Measurements from ENCODE around the gene NCAM1. TPM values are rescaled to one million over a fixed set of nuclear protein-coding genes. Genes with fewer than 3 reads are reported as not detected.

NCAM1 gene
- total RNA-seq, 2 experiments from 2014 or later: not detected

GRCh38 chr11:113006896-113007445 is 45.8 kb downstream of the NCAM1 start:
- intact Hi-C loops (cut with micrococcal nuclease): no loop called here
- H3K4me1 Mint-ChIP-seq (ENCODE audit: low read depth): no peaks in the 10 kb centered on the region
- no peaks in the 10 kb centered on the region for H3K36me3 Mint-ChIP-seq (ENCODE audit: low read depth)
- DNase-seq: no peak
- CTCF ChIA-PET: interaction anchor here (1.9 kb wide), 1 partner anchor 419 kb away, joined by 5 read pairs; no protein-coding TSS in a partner anchor
- peaks cover 3% of the 10 kb centered on the region for H3K27me3 Mint-ChIP-seq (ENCODE audit: low read depth)
- H3K9me3 Mint-ChIP-seq: no peaks in the 10 kb centered on the region
- no peak overlapping the region for H3K27ac Mint-ChIP-seq
- no peak overlapping the region for H3K4me3 Mint-ChIP-seq

DNA sequence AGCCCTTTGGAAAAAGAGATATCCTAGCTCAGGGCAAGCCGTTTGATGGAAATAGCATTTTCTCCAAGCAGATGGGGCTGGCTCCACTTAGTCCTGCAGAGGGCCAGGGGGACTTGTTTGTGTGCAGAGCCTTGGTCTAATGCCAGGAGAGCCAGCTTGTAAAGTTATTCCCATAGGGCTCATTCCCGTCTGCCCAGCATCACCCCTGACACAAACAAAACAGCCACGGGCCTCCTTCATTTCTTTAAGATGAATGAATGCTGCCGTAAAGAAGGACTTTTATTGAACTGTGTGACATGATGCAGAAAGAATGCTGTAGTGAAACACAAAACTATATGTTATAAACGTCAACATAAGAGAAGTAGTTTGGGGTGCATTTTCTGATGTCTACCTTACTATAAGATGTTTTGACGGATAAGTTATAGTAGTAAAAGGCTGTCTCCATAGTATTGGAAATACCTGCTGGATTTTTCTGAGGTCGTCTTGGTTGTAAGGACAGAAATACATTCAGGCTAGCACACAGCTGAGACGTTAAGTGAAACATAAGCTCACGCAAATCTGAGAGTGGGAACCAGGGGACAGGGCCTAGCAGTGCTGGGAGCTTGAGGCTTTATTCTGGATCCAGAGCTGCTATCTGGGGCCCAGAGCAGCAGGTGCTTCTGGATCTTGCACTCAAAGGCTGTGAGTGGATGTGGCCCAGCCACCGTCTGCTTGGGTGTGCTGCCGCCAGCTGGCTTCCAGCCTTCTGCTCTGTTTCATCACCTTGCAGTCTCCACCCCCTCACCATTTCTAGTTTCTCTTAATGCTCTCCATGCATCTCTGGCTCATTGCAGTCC is 53.3 kb downstream of the NCAM1 start:
- DNase-seq: no peak
- Mint-ChIP-seq H3K27ac (no peak overlapping the region), H3K27me3 (ENCODE audit: low read depth) (peaks cover 2% of the 10 kb centered on the region), H3K4me3 (no peak overlapping the region), H3K9me3 (no peaks in the 10 kb centered on the region), H3K36me3 (ENCODE audit: low read depth) (no peaks in the 10 kb centered on the region), H3K4me1 (ENCODE audit: low read depth) (no peaks in the 10 kb centered on the region)
- CTCF ChIA-PET: no interaction called here
- intact Hi-C loops (cut with micrococcal nuclease): no loop called here

DNA sequence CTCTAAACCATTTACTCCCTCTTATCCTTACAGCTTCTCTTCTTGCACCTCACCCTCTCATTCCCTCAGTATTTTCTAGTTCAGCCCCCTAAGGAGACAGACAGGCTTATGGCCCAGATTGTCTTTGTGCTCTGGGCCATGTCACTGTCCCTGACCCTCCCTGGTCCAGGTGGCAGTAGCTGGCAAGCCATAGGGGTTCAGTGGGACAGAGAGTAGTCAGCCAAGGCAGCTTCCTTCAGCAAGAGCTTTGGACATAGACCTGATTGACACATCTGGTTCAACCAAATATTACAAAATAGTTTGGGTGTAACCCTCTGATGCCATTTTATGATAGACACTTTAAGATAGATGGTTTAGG is 53.9 kb downstream of the NCAM1 start:
- H3K9me3 Mint-ChIP-seq: no peaks in the 10 kb centered on the region
- H3K27ac Mint-ChIP-seq: no peak overlapping the region
- H3K4me3 Mint-ChIP-seq: no peak overlapping the region
- DNase-seq: no peak
- H3K4me1 Mint-ChIP-seq (ENCODE audit: low read depth): no peaks in the 10 kb centered on the region
- peaks cover 2% of the 10 kb centered on the region for H3K27me3 Mint-ChIP-seq (ENCODE audit: low read depth)
- H3K36me3 Mint-ChIP-seq (ENCODE audit: low read depth): no peaks in the 10 kb centered on the region
- CTCF ChIA-PET: no interaction called here
- intact Hi-C loops (cut with micrococcal nuclease): no loop called here

GRCh38 chr11:113016905-113017304 is 55.7 kb downstream of the NCAM1 start:
- DNase-seq: no peak
- Mint-ChIP-seq H3K36me3 (ENCODE audit: low read depth) (no peaks in the 10 kb centered on the region), H3K27me3 (ENCODE audit: low read depth) (peaks cover 2% of the 10 kb centered on the region), H3K9me3 (no peaks in the 10 kb centered on the region), H3K27ac (no peak overlapping the region), H3K4me1 (ENCODE audit: low read depth) (no peaks in the 10 kb centered on the region), H3K4me3 (no peak overlapping the region)
- CTCF ChIA-PET: no interaction called here
- intact Hi-C loops (cut with micrococcal nuclease): no loop called here

DNA sequence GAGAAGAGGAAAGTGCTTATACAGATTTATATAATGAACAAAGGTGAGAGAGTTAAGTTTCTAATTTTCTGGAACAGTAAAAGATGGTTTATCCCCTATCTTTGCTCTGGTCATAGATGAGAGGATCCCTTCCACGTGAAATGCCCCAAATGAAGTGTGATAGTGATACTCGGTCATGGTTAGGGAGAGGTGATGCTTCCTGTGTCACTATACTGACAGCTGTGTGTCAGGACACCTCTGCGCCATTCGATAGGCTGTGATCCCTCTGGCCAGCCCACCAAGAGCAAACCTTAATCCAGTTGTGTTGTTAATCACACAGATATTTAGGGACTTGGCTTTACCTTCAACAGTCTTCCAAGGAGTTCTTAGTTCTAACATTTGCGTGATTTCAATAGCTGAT is 57.7 kb downstream of the NCAM1 start:
- Mint-ChIP-seq H3K4me1 (ENCODE audit: low read depth) (no peaks in the 10 kb centered on the region), H3K36me3 (ENCODE audit: low read depth) (no peaks in the 10 kb centered on the region), H3K9me3 (no peaks in the 10 kb centered on the region), H3K4me3 (no peak overlapping the region), H3K27ac (no peak overlapping the region), H3K27me3 (ENCODE audit: low read depth) (peaks cover 4% of the 10 kb centered on the region)
- intact Hi-C loops (cut with micrococcal nuclease): no loop called here
- no peak for DNase-seq
- CTCF ChIA-PET: interaction anchor here (0.6 kb wide), 1 partner anchor 1509 kb away, joined by 3 read pairs; no protein-coding TSS in a partner anchor

- no peak for DNase-seq
- CTCF ChIA-PET: no interaction called here
- H3K4me3 Mint-ChIP-seq: no peak overlapping the region
- H3K27ac Mint-ChIP-seq: no peak overlapping the region
- intact Hi-C loops (cut with micrococcal nuclease): no loop called here
- H3K9me3 Mint-ChIP-seq: no peaks in the 10 kb centered on the region
- H3K4me1 Mint-ChIP-seq (ENCODE audit: low read depth): no peaks in the 10 kb centered on the region
- peaks cover 4% of the 10 kb centered on the region for H3K27me3 Mint-ChIP-seq (ENCODE audit: low read depth)
- H3K36me3 Mint-ChIP-seq (ENCODE audit: low read depth): no peaks in the 10 kb centered on the region
Measured at GRCh38 chr11:113019711-113020110, 58.5 kb downstream of the NCAM1 start.

GRCh38 chr11:113021111-113021510 is 59.9 kb downstream of the NCAM1 start:
- H3K4me3 Mint-ChIP-seq: no peak overlapping the region
- no peak overlapping the region for H3K27ac Mint-ChIP-seq
- H3K9me3 Mint-ChIP-seq: no peaks in the 10 kb centered on the region
- intact Hi-C loops (cut with micrococcal nuclease): no loop called here
- H3K27me3 Mint-ChIP-seq (ENCODE audit: low read depth): peaks cover 7% of the 10 kb centered on the region
- CTCF ChIA-PET: no interaction called here
- no peak for DNase-seq
- H3K4me1 Mint-ChIP-seq (ENCODE audit: low read depth): no peaks in the 10 kb centered on the region
- no peaks in the 10 kb centered on the region for H3K36me3 Mint-ChIP-seq (ENCODE audit: low read depth)

DNA sequence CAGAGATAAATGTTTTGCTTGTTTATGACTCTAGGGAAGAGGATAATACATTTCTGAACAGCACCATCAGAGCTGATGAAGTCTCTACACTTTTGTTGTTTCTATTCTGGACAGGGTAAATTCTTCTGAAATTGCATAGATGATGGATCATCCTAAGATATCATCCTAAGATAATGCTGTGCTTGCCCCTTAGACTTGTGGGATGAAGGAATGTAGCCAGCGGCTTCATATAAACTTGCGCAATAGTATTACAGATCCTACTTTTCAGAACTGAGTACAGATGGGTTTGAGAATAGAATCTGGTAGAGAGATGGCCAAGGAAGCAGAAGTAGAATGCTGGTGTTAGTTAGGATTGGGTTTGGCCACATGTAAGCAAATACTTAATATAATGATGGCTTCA is 61.0 kb downstream of the NCAM1 start:
- H3K4me3 Mint-ChIP-seq: no peak overlapping the region
- no peaks in the 10 kb centered on the region for H3K36me3 Mint-ChIP-seq (ENCODE audit: low read depth)
- H3K4me1 Mint-ChIP-seq (ENCODE audit: low read depth): no peaks in the 10 kb centered on the region
- H3K9me3 Mint-ChIP-seq: no peaks in the 10 kb centered on the region
- CTCF ChIA-PET: no interaction called here
- H3K27ac Mint-ChIP-seq: no peak overlapping the region
- no peak for DNase-seq
- H3K27me3 Mint-ChIP-seq (ENCODE audit: low read depth): peaks cover 7% of the 10 kb centered on the region
- intact Hi-C loops (cut with micrococcal nuclease): no loop called here

- H3K4me1 Mint-ChIP-seq (ENCODE audit: low read depth): no peaks in the 10 kb centered on the region
- no peaks in the 10 kb centered on the region for H3K36me3 Mint-ChIP-seq (ENCODE audit: low read depth)
- H3K27ac Mint-ChIP-seq: no peak overlapping the region
- DNase-seq: no peak
- CTCF ChIA-PET: no interaction called here
- H3K9me3 Mint-ChIP-seq: no peaks in the 10 kb centered on the region
- peaks cover 7% of the 10 kb centered on the region for H3K27me3 Mint-ChIP-seq (ENCODE audit: low read depth)
- intact Hi-C loops (cut with micrococcal nuclease): no loop called here
- H3K4me3 Mint-ChIP-seq: no peak overlapping the region
Measured at GRCh38 chr11:113023228-113023627, 62.0 kb downstream of the NCAM1 start.

- intact Hi-C loops (cut with micrococcal nuclease): no loop called here
- H3K4me3 Mint-ChIP-seq: no peak overlapping the region
- CTCF ChIA-PET: no interaction called here
- no peak for DNase-seq
- no peaks in the 10 kb centered on the region for H3K4me1 Mint-ChIP-seq (ENCODE audit: low read depth)
- peaks cover 9% of the 10 kb centered on the region for H3K27me3 Mint-ChIP-seq (ENCODE audit: low read depth)
- no peaks in the 10 kb centered on the region for H3K9me3 Mint-ChIP-seq
- H3K27ac Mint-ChIP-seq: no peak overlapping the region
- no peaks in the 10 kb centered on the region for H3K36me3 Mint-ChIP-seq (ENCODE audit: low read depth)
Measured at GRCh38 chr11:113023986-113024385, 62.8 kb downstream of the NCAM1 start.

DNA sequence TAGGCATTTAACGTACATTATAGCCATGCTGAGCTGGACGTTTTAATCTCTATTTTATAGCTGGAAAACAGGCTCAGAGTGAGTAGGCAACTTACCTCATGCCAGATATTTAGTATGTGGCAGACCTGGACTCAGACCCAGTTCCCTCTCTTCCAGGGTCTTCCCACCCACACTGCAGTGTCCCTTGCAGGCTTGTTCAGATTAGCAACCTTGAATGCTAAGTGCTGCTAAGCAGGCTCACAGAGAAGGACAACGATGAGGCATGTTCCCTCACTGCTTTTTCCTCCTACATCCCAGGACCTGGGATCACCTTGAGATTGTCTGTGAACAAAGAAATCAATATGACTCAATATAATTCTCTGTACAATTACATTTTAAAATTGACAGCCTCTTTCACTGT is 65.6 kb downstream of the NCAM1 start:
- Mint-ChIP-seq H3K36me3 (ENCODE audit: low read depth) (no peaks in the 10 kb centered on the region), H3K9me3 (no peaks in the 10 kb centered on the region), H3K4me3 (no peak overlapping the region), H3K4me1 (ENCODE audit: low read depth) (no peaks in the 10 kb centered on the region), H3K27me3 (ENCODE audit: low read depth) (peaks cover 13% of the 10 kb centered on the region), H3K27ac (no peak overlapping the region)
- intact Hi-C loops (cut with micrococcal nuclease): no loop called here
- no peak for DNase-seq
- CTCF ChIA-PET: no interaction called here

DNA sequence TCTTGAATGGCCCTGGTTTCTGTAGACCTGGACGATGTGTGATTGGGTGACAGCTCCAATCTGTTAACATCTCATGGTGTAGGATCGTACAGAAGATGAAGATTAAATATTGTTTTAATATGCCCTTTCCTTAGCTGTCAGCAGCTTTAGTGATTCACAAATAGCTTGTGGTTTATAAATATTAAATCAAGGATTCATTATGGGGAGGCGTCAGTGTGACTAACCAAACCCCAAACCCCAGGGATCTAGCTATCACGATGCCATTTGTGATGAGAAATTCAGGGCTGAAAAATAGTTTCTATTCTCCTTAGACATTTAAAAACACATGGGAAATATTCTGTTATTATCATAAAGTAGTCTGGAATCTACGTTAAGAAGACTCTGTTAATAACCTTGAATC is 73.4 kb downstream of the NCAM1 start:
- CTCF ChIA-PET: no interaction called here
- no peak overlapping the region for H3K4me3 Mint-ChIP-seq
- no peak for DNase-seq
- H3K36me3 Mint-ChIP-seq (ENCODE audit: low read depth): no peaks in the 10 kb centered on the region
- no peaks in the 10 kb centered on the region for H3K4me1 Mint-ChIP-seq (ENCODE audit: low read depth)
- no peaks in the 10 kb centered on the region for H3K9me3 Mint-ChIP-seq
- intact Hi-C loops (cut with micrococcal nuclease): no loop called here
- H3K27ac Mint-ChIP-seq: no peak overlapping the region
- H3K27me3 Mint-ChIP-seq (ENCODE audit: low read depth): peaks cover 3% of the 10 kb centered on the region

DNA sequence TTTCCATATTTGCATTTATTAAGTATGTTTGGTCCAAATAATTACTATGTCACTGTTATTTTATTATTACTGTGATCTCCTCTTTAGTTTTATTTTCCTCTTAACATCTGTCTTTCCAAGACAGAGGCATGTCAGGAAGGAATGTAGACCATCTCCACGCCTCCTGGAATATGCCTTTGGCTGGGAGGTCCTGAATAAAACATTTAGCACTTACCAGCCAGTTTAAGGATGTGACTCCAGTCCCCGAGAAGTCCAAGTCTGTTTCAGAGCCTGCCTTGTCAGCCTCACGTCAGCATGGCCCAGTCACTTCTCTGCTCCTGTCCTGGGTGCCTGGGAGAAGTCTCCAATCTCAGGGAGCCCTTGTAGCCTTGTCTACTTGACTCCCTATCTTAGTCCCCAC is 74.5 kb downstream of the NCAM1 start:
- CTCF ChIA-PET: no interaction called here
- no peak for DNase-seq
- no peak overlapping the region for H3K27ac Mint-ChIP-seq
- no peak overlapping the region for H3K4me3 Mint-ChIP-seq
- H3K4me1 Mint-ChIP-seq (ENCODE audit: low read depth): no peaks in the 10 kb centered on the region
- no peaks in the 10 kb centered on the region for H3K36me3 Mint-ChIP-seq (ENCODE audit: low read depth)
- no peaks in the 10 kb centered on the region for H3K9me3 Mint-ChIP-seq
- H3K27me3 Mint-ChIP-seq (ENCODE audit: low read depth): no peaks in the 10 kb centered on the region
- intact Hi-C loops (cut with micrococcal nuclease): no loop called here
